Stimulated activated naive CD4-positive, alpha-beta T cell treated with Interleukin-2 at 50 U/mL for 16 hours (primary cell): Measurements from ENCODE around the gene LCN1.
"Not testable (repeated sequence)": the region's sequence is repeated elsewhere in the genome, so short reads cannot be mapped to it uniquely, and the experiment has no call there.

ENCODE experiments used
- DNase-seq: peaks from one replicate; lab custom pipeline; 2025; lab: John Stamatoyannopoulos, UW

Gene LCN1

DNA sequence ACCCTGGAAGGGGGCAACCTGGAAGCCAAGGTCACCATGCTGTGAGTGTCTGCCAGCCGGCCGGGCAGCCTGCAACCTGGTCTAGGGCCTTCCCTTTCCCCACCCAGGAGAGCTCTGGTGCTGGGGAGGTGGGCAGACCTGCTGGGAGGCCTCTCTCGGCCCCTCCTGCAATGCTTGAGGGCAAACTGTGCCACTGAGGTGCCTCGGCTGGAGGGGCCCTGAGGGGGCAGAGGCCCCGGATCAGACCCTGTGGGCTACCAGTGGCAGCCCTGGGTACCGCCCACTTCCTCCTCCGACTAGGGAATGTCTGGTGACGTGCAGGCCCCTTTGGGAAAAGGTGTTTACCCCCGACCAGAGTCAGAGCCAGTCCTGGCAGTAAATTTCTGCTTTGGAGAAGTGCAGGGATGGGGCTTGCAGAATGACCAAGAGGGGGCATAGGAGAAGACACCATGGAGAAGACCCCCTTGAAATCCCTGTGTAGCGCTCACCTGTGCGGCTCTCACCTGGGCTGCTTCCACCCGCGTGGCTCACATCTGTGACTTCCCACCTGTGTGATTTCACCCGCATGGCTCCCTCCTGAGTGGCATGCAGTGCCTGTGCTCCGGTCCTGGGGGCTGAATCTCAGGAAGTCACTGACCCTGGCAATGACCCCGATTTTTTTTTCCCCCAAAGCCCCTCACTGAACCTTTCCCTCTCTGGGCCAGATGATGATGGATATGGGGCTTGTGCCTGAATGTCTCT is 1.1 kb downstream of the LCN1 start:
- DNase-seq = no peak

DNA sequence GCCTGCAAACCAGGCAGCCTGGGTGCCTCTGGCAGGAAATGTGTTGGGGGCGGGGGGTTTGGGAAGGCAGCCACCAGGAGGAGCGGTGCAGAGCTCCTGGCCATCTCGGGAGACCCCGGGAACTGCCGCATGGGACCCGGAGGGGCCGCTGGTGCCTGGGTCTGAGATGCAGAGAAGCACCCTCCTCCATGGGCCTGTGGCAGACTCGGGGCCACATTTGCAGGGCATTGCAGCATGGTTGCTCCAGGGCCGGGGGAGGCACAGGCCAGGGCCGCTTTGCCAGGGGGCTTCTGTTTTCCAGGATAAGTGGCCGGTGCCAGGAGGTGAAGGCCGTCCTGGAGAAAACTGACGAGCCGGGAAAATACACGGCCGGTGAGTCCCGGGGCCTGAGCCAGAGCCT is 1.7 kb downstream of the LCN1 start:
- DNase-seq = no peak

DNA sequence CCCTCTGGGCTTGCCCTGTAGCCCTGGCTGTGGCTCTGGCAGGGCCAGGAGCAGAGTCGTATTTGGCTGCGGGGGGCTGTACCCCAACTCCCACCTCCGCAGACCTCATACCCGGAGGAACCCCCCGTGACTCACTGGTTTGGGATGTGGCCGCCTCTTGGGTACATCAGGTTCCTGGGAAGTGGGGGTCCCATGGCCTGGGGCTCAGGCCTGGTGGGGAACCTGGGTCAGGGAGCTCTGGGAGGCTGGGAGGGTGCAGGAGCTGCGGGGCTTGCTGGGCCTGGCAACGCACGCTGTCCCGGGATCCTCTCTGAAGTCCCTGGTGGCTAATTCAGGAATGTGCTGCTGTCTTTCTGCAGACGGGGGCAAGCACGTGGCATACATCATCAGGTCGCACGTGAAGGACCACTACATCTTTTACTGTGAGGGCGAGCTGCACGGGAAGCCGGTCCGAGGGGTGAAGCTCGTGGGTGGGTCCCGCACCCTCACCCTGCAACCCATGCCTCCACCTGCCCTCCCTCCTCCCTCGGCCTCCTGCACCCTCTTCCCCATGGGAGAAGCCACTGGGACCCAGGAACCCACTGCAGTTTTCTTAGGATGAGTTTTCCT is 2.4 kb downstream of the LCN1 start:
- DNase-seq = no peak

DNA sequence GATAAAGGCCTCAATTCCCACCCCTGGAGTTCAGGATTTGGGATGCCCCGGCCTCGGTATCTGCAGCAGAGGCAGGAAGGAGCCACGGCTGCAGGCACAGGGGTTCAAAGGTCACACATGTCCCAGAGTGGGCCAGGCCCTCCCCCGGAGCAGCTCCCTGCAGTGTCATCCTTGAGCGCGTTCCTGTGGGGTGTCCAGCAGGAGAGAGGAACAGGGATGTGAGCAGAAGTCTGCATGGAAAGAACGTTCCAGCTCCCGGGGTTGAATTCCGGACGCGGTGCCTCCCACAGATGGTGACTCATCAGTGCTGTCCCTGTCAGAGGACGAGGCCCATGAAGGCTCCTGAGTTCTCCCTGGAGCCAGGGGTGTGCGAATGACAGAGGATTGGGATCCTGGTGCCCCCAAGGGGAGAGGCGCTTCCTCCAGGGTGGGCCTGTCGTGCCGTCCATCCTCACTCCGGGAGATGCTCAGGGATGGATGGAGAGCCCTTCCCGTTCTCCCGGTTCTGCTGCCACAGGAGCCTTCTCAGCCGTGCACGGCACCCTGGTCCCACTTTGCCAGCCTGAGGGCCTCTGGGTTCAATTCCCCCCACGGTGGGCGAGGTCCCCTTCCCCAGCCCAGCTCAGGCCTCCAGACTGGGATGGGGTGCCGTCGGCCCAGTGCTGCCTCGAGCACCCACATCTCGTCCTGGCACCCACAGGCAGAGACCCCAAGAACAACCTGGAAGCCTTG is 3.1 kb downstream of the LCN1 start:
- DNase-seq = no peak

DNA sequence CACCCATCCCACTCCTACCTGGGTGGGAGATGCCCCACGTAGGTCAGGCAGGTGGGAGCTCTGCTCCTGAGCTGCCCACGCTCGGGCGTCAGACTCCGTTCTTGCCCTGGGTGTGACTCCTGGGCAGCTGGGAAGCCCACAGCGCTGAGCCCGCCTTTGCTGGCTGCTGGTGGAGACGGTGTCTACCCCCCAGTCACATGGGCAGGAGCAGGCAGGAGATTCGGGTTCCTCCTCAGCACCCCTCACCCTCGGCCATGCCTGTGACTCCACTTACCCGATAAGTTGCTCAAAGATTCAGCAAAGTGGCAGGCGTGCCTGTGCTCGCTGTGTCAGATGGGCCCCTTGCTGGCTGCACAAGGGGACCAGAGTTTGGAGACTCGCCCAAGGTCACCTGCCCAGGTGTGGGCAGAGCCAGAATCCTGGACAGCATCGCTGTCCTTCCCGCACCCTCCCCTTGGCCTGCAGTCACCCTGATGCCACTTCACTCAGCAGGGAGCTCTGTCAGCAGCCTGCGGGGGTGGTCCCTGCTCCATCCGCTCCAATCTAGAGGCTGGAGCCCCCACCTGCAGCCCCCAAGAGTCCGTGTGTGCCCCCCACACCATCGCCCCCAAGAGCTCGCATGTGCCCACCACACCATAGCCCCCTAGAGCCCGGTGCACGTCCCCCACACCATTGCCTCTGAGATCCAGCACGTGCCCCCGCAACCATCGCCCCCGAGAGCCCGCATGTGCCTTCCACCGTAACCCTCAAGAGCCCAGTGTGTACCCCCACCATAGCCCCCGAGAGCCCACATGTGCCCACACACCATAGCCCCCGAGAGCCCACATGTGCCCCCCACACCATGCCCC is 4.2 kb downstream of the LCN1 start:
- DNase-seq = no peak

DNA sequence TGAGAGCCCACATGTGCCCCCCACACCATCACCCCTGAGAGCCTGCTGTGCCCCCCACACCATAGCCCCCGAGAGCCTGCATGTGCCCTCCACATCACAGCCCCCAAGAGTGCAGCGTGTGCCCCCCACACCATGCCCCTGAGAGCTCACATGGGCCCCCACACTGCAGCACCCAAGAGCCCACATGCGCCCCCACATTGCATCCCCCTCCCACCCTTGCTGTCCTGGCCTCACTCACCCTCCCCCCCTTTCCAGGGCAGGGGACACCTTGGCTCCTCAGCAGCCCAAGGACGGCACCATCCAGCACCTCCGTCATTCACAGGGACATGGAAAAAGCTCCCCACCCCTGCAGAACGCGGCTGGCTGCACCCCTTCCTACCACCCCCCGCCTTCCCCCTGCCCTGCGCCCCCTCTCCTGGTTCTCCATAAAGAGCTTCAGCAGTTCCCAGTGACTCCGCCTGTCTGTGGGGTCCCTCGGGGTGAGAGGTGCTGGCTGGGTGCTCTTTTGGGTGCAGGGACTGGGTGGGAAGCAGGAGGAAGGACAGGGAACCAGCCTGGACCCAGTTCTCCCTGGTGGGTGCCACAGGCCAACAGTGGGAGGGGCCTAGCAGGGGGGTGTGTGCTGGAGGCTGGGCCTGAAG is 5.0 kb downstream of the LCN1 start:
- no peak for DNase-seq

DNA sequence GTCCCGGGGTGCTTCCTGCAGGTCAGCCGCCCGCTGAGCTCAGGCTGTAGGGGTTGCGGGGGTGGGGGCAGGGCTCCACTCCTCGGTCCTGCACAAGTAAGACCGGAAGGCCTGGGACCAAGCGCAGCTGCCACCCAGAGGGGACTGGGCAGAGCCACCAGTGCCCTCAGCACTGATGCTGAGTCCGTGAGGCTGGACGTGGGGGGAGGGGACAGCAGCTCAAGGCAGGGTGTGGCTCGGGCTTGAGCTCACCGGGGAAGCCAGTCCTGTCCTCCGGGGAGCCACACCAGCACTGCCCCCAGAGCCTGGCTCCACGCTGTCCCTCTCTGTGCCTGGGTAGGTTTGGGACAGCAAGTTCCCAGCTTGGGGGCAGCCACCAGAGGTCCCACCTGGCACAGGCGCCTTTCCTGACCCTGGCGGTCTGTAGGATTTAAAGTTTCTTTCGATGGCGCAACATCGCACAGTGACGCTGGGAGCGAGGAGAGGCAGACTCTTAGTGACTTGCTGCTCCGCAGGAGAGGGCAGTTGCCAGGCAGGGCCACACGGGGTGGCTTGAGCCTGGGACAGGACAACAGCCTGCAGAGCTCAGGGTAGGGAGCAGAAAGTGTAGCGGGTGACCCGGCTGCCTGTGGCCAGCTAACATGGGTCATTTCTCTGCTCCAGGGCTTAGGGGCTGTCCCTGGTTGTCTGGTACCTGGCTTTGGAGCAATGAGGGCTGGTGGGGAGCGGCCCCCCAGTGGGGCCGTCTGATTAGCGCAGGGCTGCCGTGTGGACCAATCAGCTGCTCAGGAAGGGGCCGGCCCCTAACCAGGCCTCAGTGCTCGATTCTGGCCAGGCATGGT is 5.7 kb downstream of the LCN1 start:
- no peak for DNase-seq

DNA sequence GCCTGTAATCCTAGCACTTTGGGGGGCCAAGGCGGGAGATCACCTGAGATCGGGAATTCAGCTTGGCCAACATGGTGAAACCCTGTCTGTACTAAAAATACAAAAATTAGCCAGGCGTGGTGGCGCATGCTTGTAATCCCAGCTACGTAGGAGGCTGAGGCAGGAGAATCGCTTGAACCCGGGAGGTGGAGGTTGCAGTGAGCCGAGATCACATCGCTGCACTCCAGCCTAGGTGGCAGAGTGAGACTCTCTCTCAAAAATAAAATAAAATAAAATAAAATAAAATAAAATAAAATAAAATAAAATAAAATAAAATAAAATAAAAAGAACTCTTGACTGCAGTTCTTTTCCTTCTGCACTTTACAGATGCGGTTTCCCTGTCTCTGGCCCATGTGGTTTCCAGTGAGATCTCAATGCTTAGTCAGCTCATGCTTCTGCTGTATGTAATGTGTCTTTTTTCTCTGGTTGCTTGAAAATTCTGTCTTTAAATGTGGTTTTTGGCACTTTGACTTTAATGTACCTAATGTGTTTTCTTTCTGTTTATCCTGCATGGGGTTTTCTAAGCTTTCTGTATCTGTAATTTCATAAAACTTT is 7.7 kb downstream of the LCN1 start:
- not testable (repeated sequence) for DNase-seq

DNA sequence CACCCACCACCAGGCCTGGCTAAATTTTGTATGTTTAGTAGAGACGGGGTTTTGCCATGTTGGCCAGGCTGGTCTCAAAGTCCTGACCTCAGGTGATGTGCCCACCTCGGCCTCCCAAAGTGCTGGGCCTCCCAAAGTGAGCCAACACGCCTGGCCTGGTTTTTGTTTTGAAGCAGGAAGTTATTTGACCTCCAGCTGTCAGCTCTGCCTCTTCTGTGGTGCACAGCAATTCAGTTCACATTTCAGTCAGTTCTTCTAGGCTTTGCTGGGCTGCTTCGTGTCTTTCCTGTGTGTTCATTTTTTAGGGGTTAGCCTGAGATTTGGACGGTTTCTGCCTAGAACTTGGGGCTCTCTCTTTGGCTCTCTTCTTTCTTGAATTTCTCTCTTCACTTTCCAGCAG is 8.9 kb downstream of the LCN1 start:
- DNase-seq = no peak

DNA sequence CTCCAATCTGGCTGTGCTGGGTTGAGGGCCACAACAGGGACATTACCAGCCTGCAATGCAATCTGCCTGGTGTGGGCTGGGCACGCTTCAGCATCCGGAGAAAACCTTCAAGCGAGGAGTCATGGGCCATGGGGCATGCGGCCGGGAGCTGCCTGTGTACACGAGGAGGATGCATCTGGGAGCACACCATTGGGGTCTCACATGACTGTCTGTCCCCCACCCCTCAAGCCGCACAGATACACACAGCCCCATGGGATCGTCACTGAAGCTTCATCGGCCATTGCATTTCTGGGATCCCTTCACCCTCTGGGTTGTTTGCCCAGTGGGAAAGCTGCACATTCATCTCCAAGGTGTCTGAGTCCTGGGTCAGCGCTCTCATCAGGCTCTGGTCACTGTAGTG is 9.9 kb downstream of the LCN1 start:
- no peak for DNase-seq

DNA sequence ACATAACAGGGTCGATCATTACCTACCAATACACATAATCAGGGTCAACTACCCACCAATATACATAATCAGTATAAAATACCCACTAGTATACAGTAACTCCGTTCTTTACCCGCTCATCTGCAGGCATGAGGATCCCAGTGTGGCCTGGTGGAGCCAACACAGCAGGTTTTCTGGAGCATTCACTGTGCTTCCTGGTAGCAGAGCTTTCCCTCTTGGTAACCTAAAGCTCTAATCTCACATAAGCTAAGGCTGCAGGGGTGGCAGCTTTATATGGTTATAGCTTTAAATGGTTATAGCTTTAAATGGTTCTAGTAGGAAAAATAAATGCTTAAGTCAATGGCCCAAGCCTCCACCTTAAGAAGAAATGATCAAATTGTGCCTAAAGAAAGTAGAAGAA is 11.9 kb downstream of the LCN1 start:
- DNase-seq = no peak

DNA sequence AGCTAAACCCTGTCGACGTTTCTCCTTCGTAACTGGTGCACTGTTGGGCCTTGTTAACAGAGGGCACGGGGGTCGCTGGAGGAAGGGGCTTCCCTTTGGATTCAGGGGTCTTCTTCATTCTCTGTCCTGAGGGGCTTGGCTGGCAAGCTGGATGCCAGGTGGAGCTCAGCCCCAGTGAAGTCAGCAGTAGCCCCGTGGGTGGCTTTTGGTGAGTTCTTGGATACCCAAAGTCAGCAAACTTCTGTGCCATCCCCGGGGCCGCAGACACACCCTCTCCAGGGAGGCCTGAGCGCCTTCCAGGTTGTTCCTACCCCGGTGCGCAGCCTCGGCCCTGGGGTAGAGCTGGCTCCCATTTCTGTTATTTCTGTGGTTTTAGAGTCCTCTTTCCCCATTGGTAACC is 12.4 kb downstream of the LCN1 start:
- no peak for DNase-seq

DNA sequence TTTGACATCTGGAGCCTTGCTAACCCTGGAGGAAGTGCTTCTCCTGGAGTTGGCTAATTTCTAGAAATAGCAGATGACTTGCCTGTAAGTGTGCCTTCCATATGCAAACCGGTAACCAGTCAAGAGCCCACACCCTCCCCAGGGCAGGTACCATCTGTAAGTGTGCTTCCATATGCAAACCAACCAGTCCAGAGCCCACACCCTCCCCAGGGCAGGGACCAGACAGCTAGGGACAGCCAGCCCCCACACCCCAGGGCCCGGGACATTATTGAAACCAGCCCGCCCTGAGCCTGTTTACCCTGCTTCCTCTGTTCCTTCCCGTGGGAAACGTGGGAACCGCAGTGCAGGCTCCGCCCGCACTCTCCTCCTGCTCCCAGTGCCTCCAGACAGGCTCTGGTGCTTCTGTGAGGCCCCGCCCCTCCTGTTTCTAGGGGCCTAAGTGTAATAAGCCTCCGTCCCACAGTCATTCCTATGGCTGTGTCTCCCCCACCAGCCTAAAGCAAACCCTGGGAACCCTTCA is 13.0 kb downstream of the LCN1 start:
- DNase-seq = not testable (repeated sequence)

DNA sequence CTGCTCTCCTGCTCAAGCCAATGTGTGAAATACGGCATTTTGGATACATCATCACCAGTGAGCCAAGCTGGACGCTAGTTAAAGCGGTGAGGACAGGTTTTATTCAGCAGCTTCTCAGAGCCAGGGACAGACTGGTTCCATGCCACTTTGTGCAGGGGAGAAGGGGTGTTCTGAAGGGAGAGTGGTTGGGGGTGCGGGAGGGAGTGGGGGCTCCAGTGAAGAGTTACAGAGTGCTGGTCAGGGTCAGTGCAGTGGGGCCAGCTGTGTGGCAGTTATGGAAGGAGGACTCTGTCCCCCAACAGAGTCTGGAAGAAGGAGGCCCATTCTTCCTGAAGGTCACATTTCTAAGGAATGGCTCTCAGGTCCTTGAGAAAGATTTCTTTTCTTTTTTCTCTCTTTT is 13.6 kb downstream of the LCN1 start:
- not testable (repeated sequence) for DNase-seq

DNA sequence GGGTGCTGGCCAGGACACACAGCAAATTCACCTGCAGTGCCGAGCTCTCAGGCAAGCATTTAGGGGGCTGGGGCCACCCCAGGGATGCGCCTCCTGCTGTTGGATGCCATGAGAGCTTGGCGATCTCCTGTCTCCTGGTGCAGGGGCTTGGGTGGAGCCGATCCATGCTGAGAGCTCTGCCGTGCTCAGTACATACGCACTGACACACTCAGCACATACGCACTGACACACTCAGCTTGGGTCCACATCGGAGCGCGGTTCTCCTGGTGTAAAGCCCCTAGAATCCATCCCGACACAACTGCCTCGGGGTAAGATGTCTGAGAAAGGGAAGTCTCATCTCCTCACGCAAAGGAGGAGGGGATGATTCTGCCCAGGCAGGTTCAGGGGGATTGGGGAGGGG is 14.4 kb downstream of the LCN1 start:
- not testable (repeated sequence) for DNase-seq

DNA sequence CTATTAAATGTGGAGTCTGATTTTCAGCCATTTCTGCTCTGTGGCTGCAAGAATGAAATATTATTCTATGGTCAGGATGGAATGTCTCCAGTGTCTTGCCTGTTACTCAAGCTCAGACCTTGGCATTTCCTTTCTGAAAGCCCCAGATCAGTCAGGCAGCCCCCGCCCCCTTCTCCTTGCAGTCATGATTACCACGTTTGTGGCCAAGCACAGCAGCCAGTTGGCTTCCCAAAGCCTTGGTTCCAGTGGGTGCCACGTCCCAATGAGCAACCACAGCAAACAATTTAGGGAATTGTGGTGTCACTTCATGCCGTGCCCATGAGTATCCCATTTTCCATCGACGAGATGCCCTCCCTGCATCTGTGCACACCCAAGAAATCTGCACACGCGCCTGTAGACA is 15.0 kb downstream of the LCN1 start:
- DNase-seq = no peak

DNA sequence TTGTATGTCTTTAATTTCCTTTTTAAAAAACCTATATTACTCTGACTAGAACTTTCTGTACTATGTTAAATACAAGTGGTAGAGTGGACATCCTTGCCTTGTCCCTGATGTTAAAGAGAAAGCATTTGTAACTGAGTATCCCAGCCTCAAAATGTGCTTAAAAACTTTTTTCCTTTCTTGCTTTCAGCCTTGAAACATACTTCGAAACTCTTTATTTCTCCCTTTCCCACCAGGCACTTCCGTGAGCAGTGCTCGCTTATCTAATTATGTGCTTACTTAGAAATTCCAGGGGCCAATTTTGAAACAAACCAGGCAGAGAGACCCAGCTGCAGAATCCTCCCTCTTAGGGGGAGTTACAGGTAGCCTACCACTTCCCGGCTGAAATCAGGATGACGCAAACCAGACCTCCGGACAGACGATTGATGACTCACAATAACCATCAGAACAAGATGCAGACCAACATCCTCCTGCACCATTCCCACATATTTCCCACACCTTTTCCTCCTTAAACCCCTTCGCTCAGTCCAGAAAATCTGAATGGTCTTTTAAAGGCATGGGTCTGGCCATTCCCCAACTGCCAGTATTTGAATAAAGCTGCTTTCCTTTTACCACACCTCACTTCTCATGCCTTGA is 22.1 kb downstream of the LCN1 start:
- not testable (repeated sequence) for DNase-seq

DNA sequence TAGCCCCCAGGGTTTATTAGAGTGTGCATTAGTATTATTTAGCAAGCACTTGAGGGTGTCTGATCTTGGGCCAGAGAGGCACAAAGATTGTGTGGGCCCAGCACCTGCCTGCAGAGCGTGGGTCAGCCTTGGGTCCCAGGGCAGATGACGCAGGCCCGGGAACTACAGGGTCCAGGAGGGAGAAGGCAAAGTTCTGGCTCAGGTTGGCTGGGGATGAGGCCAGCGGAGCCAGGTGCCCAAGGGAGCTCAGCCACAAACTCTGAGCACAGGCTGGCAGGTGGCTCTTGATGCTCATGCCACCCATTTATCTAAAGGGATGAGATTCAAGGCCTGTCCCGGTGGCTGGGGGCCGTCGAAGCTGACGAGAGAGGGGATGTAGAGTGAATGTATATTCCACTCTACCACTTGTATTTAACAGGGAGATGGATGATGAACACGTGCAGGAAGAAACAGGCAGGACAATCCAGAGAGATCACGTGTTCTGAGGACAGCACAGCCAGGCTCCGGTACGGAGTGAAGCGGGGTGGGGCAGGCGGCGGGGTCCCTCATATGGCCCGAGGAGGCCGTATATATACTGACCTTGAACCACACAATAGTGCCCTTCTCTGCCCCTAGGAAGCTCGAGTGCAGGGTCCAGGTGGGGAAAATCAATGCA is 23.9 kb downstream of the LCN1 start:
- DNase-seq = no peak

DNA sequence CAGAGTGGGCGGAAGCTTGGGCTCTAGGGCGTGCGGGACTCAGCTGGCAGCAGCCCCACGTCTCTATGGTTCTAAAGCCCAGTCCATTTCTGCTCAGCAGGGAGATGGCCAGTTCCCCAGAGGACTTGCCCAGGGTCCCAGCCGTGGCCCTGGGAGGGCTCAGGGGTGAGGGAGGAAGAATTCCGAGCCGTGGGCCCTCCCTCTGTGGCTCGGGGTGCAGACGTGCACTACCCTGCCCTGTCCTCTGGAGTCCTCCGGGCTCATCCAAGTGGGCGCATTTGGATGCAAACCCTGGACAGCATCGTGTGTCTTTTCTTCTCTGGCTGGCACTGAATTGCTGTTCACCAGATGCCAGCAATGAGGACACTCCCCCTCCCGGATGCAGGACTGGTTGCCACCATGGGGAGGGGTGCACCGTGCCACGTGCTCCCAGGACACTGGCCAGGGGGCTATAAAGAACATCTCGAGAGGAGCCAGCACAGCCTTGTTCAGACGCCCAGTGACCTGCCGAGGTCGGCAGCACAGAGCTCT is 24.5 kb downstream of the LCN1 start, which contains the start of gene OBP2A:
Gene OBP2A (plus strand): TSS at position 481 of the 531 bp plus-strand sequence. CDS start 55 bp downstream, outside the sequence.
- not testable (repeated sequence) for DNase-seq
